Measurements from ENCODE around the gene CUX1.
"Not testable (repeated sequence)": the region's sequence is repeated elsewhere in the genome, so short reads cannot be mapped to it uniquely, and the experiment has no call there.

Gene CUX1

GRCh38 chr7:101854084-101854865 lies 36.8 kb downstream of the CUX1 start:
- no peak for DNase-seq

GRCh38 chr7:101856473-101857357 lies 39.3 kb downstream of the CUX1 start:
- peak; percentile 75 for DNase-seq

- no peak for DNase-seq
Measured at GRCh38 chr7:101857358-101857811, 40.0 kb downstream of the CUX1 start.

GRCh38 chr7:101858437-101859385 lies 41.3 kb downstream of the CUX1 start:
- DNase-seq = no peak

GRCh38 chr7:101859411-101860106 lies 42.1 kb downstream of the CUX1 start:
- no peak for DNase-seq

GRCh38 chr7:101860316-101861217 lies 43.1 kb downstream of the CUX1 start:
- no peak for DNase-seq

GRCh38 chr7:101861218-101861775 lies 43.9 kb downstream of the CUX1 start:
- no peak for DNase-seq

GRCh38 chr7:101862280-101863220 lies 45.1 kb downstream of the CUX1 start:
- DNase-seq = no peak

- no peak for DNase-seq
Measured at GRCh38 chr7:101863598-101863997, 46.2 kb downstream of the CUX1 start.

- DNase-seq = no peak
Measured at GRCh38 chr7:101864039-101864438, 46.6 kb downstream of the CUX1 start.

GRCh38 chr7:101865031-101865430 lies 47.6 kb downstream of the CUX1 start:
- no peak for DNase-seq

- DNase-seq = no peak
Measured at GRCh38 chr7:101865455-101865854, 48.0 kb downstream of the CUX1 start.

GRCh38 chr7:101866328-101866727 lies 48.9 kb downstream of the CUX1 start:
- DNase-seq = no peak

GRCh38 chr7:101867265-101867664 lies 49.8 kb downstream of the CUX1 start:
- no peak for DNase-seq

GRCh38 chr7:101867681-101868080 lies 50.3 kb downstream of the CUX1 start:
- not testable (repeated sequence) for DNase-seq

- DNase-seq = no peak
Measured at GRCh38 chr7:101868191-101868950, 50.9 kb downstream of the CUX1 start.

- DNase-seq = no peak
Measured at GRCh38 chr7:101869026-101869900, 51.8 kb downstream of the CUX1 start.

GRCh38 chr7:101869901-101870290 lies 52.5 kb downstream of the CUX1 start:
- no peak for DNase-seq
